ENCODE data around the gene CFAP74.
A peak's percentile ranks its signal among the peaks of the same experiment; 100 is the strongest.
"Not testable (repeated sequence)": the region's sequence is repeated elsewhere in the genome, so short reads cannot be mapped to it uniquely, and the experiment has no call there.

CFAP74 gene

DNA sequence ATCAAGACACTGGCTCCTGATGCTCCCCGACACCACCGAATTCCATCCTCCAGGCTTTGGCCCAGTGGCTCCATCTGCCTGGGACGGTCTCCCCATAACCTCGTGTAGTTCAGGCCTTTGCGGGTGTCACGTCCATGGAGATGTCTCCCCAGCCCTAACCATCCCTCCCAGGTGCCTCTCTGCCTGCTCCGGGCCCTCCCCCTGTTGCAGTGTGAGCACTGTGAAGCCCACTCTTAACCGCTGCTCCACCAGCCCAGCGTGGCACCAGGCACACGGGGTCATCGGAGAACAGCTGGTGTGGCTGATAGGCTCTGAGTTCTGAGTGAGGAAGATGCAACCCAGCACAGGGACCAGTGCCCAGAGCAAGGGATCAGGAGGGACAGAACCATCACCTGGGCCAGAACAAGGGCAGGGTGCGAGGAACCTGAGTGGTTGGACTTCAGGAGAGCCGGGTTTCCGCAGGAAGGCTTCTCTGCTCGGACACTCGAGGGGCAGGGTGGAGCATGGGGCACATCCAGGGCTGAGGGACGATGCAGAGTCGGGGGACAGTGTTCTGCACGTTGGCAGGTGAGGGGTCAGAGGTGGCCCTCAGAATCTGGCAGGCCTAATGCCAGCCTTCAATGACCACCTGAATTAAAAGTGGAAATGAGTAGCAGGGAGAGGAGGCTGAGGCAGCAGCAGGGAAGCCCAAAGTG, 110.1 kb downstream of the CFAP74 start:
- DNase-seq, result no peak

DNA sequence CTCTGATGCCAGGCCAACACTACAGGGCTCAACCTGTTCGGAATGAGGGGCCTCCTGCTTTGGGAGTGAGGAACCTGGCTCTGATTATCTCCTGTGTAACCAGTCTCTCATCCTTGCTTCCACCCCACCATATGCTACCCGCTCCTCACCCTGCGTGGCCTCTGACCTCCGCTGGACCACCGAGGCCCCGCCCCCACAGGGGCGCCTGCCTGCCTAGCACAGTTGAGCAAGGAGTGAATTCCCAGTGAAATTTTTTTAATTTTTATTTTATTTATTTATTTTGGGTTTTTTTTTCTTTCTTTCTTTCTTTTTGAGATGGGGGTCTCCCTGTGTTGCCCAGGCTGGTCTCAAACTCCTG, 110.8 kb downstream of the CFAP74 start:
- DNase-seq, result no peak

DNA sequence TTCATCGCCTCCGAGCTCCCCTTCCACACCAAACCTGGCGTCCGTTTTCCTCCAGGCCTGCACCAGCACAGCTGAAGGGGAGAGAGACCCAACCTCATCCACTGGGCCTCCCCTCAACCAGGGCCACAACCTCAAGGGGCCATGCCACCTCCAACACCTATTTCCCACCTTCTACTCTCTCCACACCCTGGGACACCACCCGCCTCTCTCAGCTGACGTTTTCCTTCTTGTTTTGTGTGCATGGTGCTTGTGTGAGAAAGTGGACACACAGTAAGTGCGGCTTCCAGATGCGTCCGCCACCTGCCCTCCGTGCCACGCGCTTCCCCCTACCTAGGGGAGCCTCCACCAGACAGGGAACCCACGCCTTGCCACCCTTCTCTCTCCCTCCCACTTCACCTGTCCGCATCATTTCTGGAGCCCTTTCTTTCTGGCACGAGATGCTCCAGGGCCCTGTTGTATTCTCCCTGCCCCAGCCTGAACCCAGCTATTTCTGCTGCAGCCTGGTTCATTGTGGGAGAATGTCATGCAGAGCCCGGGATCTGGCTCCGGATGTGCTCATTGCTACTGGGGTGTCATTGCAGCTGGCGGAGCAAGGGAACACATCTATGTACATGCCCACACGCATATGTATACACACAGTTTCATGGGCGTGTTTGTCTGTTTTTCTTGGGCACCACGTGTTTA, 111.4 kb downstream of the CFAP74 start:
- no peak for DNase-seq

DNA sequence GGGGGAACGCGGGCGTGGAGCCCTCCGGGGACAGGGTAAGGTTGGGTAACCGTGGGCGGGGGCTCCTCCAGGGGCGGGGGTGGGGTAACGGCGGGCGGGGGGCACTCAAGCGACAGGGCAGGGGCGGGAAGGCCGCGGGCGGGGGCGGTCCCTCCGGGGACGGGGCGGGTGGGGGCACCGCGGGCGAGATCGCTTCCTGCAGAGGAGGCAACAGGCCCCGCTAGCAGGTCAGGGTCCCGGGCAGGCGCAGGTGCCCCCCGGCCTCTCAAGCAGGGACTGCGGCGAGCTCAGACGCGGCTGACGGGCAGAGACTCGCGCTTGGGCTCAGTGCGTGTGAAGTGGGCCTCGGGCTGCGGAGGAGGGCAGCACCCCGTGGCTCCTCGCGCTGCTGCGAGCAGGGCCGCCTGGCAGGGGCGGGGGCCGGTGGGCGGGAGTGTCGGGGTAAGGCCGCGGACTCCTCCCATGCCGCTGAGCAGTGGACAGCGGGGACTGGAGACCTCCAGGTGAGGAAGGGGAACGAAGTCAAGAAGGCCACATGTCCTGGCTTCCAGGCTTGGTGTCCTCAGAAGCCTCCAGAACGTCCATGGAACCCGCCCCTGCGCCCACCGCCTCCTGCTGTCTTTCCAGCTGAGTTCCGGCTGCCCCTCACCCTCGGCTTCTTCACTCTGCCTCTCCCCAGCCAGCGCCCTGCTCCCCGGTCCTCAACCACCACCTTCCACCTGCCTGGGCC, 112.1 kb downstream of the CFAP74 start:
- peak; percentile 61 to 89 (median 67) for DNase-seq

DNA sequence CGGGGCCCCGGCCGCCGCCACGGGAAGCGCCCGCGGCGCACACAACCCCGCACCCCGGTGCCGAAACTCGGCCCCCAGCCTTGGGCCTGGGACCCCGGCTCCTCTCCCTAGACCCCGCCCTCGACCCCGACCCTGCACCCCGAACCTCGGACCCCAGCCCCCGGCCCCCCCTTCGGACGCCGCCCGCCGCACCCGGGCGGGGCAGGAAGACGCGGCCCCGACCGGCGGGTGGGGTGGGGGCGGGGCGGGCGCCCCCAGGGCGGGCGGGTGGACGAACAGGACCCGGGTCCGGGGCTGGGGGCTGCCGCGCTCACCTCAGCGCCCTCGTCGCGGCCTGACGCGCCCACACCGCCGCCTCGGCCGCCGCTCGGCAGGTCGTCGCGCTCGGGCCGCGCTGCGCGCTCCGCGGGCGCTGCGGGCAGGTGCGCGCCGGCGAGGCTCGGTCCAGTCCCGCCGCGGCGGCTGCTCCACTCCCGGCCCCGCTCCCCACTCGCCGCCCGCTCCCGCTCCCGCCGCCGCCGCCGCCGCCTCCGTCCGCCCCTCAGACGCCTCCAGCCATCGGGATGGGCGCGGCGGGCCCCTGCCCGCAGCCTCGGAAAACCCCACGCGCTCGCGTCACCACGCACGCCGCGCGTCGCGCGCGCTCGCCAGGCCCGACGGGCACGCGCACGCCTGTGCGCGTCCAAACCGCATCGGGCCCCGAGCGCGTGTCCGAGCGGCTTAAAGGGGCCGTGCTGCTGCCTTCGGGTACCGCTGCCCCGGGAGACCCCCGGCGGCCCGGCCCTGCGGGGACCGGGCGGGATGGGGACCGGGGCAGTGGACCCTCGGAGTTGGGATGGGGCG, 112.9 kb downstream of the CFAP74 start, which contains the start of gene GNB1:
Gene GNB1, minus strand, starts transcription at position 582 of the 843 bp plus-strand sequence. CDS start 65,634 bp downstream, outside the sequence.
- peak; percentile 93 to 98 (median 97) for DNase-seq

DNA sequence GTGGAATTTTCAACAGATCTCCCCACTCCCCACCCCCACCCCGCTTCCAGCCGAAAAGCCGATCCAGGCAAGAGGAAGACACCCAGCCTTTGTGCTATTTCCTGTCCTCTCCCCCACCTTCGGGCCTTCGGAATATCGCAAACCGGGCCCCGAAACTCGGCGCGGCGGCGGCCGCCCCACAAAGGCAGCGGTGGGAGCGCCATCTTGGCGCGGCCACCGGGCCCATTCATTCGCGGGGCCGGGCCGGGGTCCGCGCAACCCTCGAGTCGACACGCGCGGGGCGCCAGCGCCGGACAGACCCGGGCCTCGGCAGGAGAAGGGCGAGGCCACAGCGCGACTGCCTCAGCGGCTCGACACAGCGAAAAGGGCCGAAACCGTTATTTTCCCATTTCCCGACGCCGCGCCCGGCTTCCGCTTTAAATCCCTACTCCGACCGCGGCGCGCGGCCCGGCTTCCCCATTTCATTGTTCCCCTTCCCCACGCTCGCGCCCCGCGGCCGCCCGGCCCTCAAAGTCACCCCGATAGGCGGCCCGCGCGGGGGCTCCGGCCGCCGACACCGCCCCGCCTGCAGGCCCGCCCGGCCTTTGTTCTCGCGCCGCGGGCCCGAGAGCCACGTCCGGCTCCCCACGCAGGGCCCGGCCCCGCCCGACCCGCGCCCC, 113.6 kb downstream of the CFAP74 start:
- peak; percentile 91 to 97 (median 93) for DNase-seq

DNA sequence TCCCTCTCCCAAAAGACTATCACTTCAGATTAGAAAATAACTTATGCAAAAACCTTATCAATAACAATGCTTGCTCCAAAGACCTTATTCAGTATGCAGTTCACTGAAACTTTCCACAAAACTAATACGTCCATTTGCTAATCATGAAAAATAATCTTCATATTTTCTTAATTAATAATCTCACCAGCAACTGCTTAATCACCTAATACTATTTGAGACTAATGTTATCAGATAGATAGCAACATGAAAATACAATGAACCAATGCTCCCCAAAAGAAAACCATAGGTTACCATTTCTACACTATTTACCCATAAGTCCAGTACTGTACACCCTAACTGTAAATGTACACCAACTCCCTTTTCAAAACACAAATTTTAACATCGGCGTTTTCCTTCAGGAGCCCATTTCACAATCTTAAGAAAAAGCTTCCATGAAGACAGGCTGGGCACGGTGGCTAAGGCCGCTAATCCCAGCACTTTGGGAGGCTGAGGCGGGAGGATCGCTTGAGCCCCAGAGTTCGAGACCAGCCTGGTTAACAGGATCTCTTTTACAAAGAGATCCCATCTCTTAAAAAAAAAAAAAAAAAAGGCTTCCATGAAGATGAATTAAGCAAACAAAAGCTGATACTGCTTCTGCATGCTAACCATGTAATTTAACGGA, 114.4 kb downstream of the CFAP74 start:
- peak in 1 of 3 donors; percentile 28 for DNase-seq

DNA sequence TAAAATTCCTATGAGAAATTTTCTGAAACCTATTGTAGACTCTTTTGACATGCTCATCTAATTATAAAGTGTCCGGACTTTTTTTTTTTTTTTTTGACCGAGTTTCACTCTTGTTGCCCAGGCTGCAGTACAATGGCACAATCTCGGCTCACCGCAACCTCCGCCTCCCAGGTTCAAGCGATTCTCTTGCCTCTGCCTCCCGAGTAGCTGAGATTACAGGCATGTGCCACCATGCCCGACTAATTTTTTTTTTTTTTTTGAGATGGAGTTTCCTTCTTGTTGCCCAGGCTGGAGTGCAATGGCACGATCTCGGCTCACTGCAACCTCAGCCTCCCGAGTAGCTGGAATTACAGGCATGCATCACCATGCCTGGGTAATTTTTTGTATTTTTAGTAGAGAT, 119.7 kb downstream of the CFAP74 start:
- not testable (repeated sequence) for DNase-seq

DNA sequence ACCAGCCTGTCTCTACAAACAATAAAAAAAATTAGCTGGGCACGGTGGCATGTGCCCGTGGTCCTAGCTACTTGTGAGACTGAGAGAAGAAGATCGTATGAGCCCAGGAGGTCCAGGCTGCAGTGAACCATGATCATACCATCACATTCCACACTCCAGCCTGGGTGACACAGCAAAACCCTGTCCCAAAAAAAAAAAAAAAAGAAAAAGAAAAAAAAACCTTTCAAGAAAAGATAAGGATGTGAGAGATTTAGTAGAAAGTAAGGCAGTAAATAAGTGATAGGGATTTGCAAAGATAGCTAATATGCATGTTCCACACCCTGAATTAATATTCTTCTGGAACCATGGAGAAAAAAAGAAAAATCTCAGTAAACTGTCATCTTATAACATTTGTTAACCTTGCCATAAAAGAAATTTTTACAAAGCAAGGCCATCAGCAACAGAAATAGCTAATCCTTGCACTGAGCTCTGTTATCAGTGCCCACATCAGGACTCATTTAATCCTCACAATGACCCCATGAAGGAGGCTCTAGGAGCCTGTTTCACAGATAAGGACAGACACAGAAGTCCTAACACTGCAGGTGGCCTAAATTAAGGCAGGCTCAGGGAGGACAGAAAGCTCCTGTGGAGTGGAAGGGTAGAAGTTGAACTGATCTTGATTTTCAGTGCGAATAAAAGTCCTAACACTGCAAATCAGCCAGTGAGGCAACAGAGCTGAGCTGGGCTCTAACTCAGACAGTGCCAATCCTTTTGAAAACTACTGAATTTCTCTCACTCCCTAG, 120.3 kb downstream of the CFAP74 start:
- no peak for DNase-seq

DNA sequence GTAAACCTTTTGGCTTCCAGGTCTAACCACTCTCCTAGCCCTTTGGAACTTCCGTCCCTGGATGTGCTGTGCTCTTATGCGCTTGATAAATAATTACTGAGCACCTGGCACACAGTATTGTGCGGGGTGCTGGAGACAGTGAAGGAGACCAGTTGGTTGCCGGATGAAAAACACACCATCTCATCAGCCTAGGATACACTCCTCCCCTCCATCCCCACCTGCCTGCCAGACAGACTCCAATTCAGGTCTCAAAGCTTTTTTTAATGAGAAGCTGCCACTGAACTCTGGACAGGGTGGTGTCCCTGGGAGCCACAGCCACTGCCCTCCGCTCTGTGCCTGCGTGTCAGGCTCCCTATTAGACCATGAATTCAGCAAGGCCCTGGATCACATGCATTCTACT, 121.9 kb downstream of the CFAP74 start:
- DNase-seq, result no peak

DNA sequence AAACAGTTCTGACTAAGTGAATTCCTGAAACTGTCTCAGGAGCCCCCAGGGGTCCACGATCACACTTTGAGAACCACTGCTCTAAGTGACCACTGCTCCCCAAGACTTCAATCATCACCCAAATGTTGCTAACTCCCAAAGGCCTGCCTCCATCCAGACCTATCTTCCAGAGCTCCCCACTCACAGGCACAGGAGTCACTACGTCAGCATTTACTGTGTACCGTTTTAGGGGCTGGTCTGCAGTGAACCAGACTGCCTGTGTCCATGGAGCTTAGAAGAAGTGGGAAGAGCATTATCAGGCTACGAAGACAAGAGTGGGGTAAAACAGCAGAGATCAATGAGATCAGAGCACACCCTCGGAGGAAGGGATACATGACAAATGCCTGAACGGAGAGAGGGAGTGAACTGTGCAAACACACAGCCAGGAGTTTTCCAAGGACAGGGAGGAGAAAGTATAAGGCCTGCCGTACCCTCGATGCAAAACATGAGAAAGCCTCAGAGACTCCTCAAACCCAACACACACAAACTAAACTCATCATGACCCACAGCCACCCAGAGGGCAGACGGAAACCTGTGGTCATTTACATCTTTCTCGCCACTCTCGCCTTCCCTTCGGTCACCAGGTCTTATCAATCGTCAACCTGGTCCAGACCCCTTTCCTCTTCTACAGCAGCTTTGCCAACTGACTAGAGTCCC, 122.8 kb downstream of the CFAP74 start:
- DNase-seq, result no peak

DNA sequence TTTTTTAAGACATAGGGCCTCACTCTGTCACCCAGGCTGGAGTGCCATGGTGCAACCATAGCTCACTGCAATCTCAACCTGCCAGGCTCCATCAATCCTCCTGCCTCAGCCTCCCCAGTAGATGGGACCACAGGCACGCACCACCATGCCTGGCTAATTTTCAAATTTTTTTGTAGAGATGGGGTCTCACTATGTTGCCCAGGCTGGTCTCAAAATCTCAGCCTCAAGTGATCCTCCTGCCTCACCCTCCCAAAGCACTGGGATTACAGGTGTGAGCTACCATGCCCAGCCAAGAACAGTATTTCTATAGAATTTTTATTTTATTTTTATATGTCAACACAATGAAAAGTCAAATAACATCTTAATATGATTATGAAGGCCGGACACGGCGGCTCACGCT, 123.6 kb downstream of the CFAP74 start:
- DNase-seq, result no peak

DNA sequence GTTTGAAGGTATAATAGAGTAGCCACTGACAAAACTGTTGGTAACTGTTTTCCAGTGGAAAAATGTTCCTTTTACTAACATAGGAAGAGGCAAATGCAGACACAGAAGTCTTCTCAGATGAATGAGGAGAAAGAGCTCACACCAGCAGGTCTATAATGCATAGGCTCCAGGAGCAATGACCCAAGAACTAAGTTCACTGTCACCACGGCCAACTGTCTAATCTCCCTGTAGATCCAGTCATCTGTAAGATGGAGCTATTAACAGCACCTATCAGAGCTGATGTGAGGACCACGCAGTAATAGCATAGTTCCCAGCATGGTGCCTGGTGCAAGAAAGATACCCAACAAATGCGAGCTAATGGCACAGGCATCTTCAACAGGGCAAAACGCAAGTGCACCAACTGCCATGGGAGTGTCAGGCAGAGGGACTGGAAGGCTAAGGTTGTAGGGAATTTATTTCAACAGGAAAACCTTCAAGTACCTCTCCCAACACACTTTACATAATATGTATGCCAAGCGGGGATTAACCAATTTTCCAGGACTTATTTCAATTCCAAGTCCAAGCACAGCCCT, 125.6 kb downstream of the CFAP74 start:
- DNase-seq, result no peak

DNA sequence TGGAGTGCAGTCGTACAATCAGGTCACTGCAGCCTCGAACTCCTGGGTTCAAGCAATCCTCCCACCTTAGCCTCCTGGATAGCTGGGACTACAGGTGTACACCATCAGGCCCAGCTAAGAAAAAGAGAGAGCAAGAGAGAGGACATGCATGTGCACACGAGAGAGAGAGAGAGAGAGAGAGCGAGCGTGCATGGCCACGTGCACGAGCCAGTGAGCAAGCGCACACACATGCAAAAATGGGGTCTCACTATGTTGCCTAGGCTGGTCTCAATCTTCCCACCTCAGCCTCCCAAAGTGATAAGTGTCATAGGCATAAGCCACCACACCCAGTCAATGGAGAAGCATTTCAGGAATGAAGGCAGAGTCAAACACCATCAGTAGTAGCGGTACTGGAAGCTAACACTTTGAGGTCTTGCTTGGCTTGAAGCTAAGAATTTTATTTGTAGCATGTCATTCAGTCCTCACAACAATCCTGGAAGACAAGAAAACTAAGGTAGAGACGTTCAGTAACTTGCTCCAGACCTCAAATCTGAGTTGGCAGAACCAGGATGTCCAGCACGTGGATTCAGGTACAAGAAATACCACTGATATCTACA, 127.2 kb downstream of the CFAP74 start:
- DNase-seq, result no peak

DNA sequence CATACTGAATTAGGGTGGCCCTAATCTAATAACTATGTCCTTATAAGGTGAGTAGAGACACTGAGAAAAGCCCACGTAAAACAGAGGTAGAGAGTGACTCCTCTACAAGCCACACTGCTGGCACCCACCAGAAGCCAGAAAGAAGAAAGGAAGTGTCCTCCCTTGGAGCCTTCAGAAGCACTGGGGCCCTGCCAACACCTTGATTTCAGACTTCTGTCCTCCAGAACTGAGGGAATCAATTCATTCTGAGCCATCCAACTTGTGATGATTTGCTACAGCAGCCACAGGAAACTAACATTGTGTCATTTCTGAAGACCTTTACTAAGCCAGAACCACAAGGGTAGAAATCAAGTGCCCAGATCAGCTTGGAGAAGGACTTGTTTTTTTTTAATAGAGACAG, 127.7 kb downstream of the CFAP74 start:
- DNase-seq, result no peak

DNA sequence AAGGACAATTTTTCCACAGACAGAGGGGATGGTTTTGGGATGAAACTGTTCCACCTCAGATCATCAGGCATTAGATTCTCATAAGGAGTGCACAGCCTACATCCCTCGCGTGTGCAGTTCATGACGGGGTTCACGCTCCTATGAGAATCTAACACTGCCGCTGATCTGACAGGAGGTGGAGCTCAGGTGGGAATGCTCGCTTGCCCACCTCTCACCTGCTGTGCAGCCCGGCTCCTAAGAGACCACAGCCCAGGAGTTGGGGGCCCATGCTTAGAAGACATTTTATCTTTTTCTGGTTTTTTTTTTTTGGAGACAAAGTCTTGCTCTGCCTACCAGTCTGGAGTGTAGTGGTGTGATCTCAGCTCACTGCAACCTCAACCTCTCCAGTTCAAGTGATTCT, 128.7 kb downstream of the CFAP74 start:
- no peak for DNase-seq

DNA sequence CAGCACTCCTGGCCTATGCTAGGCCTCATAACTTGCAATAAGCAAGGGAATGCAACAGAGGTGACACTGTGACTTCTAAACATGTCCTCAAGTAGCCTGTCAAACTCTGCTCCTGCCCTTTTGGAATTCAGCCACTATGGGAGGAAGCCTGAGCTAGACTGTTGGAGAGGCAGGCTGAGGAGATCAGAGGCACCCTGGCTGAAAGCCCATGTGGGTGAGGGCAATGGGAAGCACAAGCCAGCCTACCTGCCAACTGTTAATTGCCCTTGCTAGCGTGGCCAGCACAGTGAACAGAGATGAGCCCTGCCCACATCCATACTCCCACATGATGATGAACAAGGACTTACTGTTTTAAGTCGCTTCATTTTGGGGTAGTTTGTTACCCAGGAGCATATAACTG, 130.4 kb downstream of the CFAP74 start:
- DNase-seq, result no peak

DNA sequence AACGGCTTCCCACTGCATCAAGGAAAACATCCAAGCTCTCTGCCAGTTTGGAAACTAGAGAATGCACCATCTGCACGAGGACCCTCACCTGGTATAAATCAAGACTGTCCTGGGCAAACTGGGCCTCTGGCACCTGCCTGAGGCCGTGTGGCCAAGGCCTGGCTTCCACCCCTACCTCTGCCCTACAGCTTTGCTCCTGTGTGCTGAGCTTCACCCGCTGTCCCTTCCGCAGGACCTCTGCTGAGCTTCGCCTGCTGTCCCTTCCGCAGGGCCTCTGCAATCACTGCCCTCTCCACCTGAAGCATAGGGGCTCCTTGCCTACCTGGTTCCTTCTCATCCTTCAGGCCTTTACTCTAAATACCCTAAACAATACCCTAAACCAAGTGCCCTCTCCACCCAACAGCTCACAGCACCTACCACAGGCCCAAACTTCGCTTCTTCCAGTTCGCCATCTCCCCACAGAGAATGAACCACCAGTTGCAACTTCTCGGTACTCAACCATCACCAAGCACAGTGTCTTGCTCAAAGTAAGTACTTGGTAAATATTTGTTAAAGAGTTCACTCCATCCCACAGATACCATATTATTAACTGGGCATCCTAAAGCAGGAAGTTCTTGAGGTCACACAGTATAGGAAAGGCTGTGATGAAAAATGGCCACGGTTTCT, 131.1 kb downstream of the CFAP74 start:
- no peak for DNase-seq

Data from suppressor macrophage treated with lipopolysaccharide for 1 hour (primary cell).